A673 (cell line): ENCODE measurements around the gene CASZ1.

Experiments
- EZH2 ChIP-seq: fragments of 200-600 bp; sonication (generic); IDR thresholded peaks from 2 replicates; pipeline ENCODE4 v1.6.1; 2017; ENCODE audit warnings: borderline replicate concordance, low read depth, mild to moderate bottlenecking, mixed read lengths, antibody characterized with exemption, low read length; ENCODE audit not compliant: poor library complexity, severe bottlenecking
- TF ChIP-seq, protein P1 (sequence below): fragments of 300-800, 200-600 bp; sonication (generic); conservative IDR thresholded peaks from 2 replicates; pipeline ENCODE4 v1.5.1; 2017; ENCODE audit warnings: low read depth, mild to moderate bottlenecking, antibody characterized with exemption, low read length, moderate library complexity, mixed read lengths

DNA sequence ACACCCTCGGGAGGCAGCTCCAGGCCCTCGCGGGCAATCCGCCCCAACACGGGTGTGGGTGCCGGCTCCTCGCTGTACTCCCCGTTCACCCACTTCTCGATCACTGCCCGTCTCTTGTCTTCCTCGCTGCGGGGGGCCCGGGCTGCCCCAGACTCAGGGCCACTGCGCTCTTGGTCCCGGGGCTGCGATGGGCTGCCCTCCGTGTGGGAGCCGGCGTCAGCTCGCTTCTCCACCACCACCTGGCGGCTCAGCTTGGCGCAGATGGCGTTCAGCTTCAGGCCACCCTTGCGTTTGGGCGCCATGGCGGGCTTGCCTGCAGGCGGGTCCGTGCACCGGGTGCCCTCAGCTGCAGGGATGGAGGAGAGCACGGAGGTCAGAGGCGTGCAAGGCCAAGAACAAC, 131.2 kb downstream of the CASZ1 start:
- TF ChIP-seq, protein P1, sequence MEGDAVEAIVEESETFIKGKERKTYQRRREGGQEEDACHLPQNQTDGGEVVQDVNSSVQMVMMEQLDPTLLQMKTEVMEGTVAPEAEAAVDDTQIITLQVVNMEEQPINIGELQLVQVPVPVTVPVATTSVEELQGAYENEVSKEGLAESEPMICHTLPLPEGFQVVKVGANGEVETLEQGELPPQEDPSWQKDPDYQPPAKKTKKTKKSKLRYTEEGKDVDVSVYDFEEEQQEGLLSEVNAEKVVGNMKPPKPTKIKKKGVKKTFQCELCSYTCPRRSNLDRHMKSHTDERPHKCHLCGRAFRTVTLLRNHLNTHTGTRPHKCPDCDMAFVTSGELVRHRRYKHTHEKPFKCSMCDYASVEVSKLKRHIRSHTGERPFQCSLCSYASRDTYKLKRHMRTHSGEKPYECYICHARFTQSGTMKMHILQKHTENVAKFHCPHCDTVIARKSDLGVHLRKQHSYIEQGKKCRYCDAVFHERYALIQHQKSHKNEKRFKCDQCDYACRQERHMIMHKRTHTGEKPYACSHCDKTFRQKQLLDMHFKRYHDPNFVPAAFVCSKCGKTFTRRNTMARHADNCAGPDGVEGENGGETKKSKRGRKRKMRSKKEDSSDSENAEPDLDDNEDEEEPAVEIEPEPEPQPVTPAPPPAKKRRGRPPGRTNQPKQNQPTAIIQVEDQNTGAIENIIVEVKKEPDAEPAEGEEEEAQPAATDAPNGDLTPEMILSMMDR: no peak
- TF ChIP-seq EZH2: no peak
